NCI-H2081 (cell line): ENCODE measurements around the gene PNLDC1.
"Not testable (repeated sequence)": the region's sequence is repeated elsewhere in the genome, so short reads cannot be mapped to it uniquely, and the experiment has no call there.

ENCODE experiments used
- DNase-seq, 2 experiments: peaks; one replicate each; lab custom pipeline; 2025; lab: John Stamatoyannopoulos, UW

Gene PNLDC1

GRCh38 chr6:159819932-159820640 is 20.0 kb downstream of the PNLDC1 start:
- DNase-seq: no peak

- DNase-seq: no peak
Measured at GRCh38 chr6:159821122-159821521, 21.0 kb downstream of the PNLDC1 start.

GRCh38 chr6:159821726-159822125 is 21.6 kb downstream of the PNLDC1 start:
- no peak for DNase-seq

GRCh38 chr6:159823953-159824352 is 23.9 kb downstream of the PNLDC1 start:
- DNase-seq: no peak

GRCh38 chr6:159824690-159825089 is 24.6 kb downstream of the PNLDC1 start:
- not testable (repeated sequence) for DNase-seq

GRCh38 chr6:159826004-159826403 is 25.9 kb downstream of the PNLDC1 start:
- DNase-seq: no peak

- DNase-seq: no peak
Measured at GRCh38 chr6:159826968-159827647, 27.0 kb downstream of the PNLDC1 start.

GRCh38 chr6:159828074-159828473 is 28.0 kb downstream of the PNLDC1 start:
- DNase-seq: no peak

- no peak for DNase-seq
Measured at GRCh38 chr6:159829526-159829925, 29.4 kb downstream of the PNLDC1 start.

GRCh38 chr6:159830501-159831372 is 30.7 kb downstream of the PNLDC1 start:
- DNase-seq: no peak

GRCh38 chr6:159831373-159831679 is 31.2 kb downstream of the PNLDC1 start:
- DNase-seq: peak in 1 of 2 experiments; percentile 35

- DNase-seq: no peak
Measured at GRCh38 chr6:159832946-159833345, 32.9 kb downstream of the PNLDC1 start.

- no peak for DNase-seq
Measured at GRCh38 chr6:159833556-159833955, 33.5 kb downstream of the PNLDC1 start.

GRCh38 chr6:159833997-159834603 is 34.0 kb downstream of the PNLDC1 start:
- no peak for DNase-seq

- no peak for DNase-seq
Measured at GRCh38 chr6:159836718-159837490, 36.8 kb downstream of the PNLDC1 start.

GRCh38 chr6:159837511-159837910 is 37.4 kb downstream of the PNLDC1 start:
- DNase-seq: no peak

- DNase-seq: no peak
Measured at GRCh38 chr6:159838020-159838744, 38.1 kb downstream of the PNLDC1 start.

GRCh38 chr6:159842035-159842434 is 42.0 kb downstream of the PNLDC1 start:
- DNase-seq: no peak

- DNase-seq: no peak
Measured at GRCh38 chr6:159844737-159845645, 44.9 kb downstream of the PNLDC1 start.

GRCh38 chr6:159848552-159848951 is 48.5 kb downstream of the PNLDC1 start:
- not testable (repeated sequence) for DNase-seq
